Activated T-helper 9 cell treated with anti-CD3 and anti-CD28 coated beads, Interleukin-2, amount 50 U/mL, for 16 hours (primary cell): ENCODE measurements around the gene CLMN.
"Not testable (repeated sequence)": the region's sequence is repeated elsewhere in the genome, so short reads cannot be mapped to it uniquely, and the experiment has no call there.

Experiments
- DNase-seq: peaks from one replicate; pipeline ENCODE4 v3.0.0-alpha.2; 2020; ENCODE audit warnings: low read depth

Gene CLMN

GRCh38 chr14:95162641-95163040 lies 157.1 kb downstream of the CLMN start:
- no peak for DNase-seq

GRCh38 chr14:95157327-95158189 lies 162.2 kb downstream of the CLMN start, which contains the start of gene DICER1:
Gene DICER1 (minus strand): TSS chr14:95157529. CDS start chr14:95133458, 24,071 bp downstream.
- DNase-seq, result peak; percentile 90

- DNase-seq, result no peak
Observed at GRCh38 chr14:95157048-95157326, 162.7 kb downstream of the CLMN start.

GRCh38 chr14:95156161-95157047 lies 163.3 kb downstream of the CLMN start:
- DNase-seq, result peak; percentile 30

GRCh38 chr14:95155045-95155444 lies 164.7 kb downstream of the CLMN start:
- DNase-seq, result no peak

- DNase-seq, result no peak
Observed at GRCh38 chr14:95153866-95154265, 165.8 kb downstream of the CLMN start.

GRCh38 chr14:95151561-95151960 lies 168.1 kb downstream of the CLMN start:
- DNase-seq, result no peak

GRCh38 chr14:95150910-95151309 lies 168.8 kb downstream of the CLMN start:
- no peak for DNase-seq

- DNase-seq, result no peak
Observed at GRCh38 chr14:95149441-95149840, 170.3 kb downstream of the CLMN start.

GRCh38 chr14:95147597-95147996 lies 172.1 kb downstream of the CLMN start:
- no peak for DNase-seq

- DNase-seq, result no peak
Observed at GRCh38 chr14:95146079-95146771, 173.5 kb downstream of the CLMN start.

GRCh38 chr14:95144849-95145248 lies 174.9 kb downstream of the CLMN start:
- DNase-seq, result no peak

GRCh38 chr14:95143808-95144620 lies 175.7 kb downstream of the CLMN start:
- no peak for DNase-seq

- no peak for DNase-seq
Observed at GRCh38 chr14:95142208-95142607, 177.5 kb downstream of the CLMN start.

GRCh38 chr14:95141684-95142083 lies 178.0 kb downstream of the CLMN start:
- DNase-seq, result no peak

- no peak for DNase-seq
Observed at GRCh38 chr14:95140060-95140858, 179.4 kb downstream of the CLMN start.

- no peak for DNase-seq
Observed at GRCh38 chr14:95138876-95139275, 180.8 kb downstream of the CLMN start.

GRCh38 chr14:95138455-95138854 lies 181.3 kb downstream of the CLMN start:
- DNase-seq, result not testable (repeated sequence)

GRCh38 chr14:95137804-95138167 lies 181.9 kb downstream of the CLMN start:
- DNase-seq, result no peak

GRCh38 chr14:95137164-95137803 lies 182.4 kb downstream of the CLMN start:
- no peak for DNase-seq
